Measurements from ENCODE around the gene KRT83.

DNA sequence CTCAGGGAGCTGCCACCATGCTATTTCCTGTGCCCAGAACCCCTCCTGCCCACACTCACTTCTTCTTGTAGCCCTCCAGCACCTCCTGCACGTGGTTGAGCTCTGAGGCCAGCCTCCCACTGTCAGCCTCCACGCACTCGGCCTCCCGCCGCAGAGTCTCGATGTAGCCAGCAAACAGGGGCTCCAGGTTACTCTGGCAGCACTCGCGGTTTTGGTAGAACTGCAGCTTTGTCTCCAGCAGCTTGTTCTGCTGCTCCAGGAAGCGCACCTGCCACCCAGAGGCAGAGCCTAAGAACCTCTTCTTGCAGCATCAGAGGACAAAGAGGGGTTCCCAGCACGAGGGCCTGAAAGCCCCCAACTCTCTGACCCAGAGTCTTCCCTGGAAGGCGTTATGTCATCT is 2.1 kb downstream of the KRT83 start:
- TF ChIP-seq, protein P1, sequence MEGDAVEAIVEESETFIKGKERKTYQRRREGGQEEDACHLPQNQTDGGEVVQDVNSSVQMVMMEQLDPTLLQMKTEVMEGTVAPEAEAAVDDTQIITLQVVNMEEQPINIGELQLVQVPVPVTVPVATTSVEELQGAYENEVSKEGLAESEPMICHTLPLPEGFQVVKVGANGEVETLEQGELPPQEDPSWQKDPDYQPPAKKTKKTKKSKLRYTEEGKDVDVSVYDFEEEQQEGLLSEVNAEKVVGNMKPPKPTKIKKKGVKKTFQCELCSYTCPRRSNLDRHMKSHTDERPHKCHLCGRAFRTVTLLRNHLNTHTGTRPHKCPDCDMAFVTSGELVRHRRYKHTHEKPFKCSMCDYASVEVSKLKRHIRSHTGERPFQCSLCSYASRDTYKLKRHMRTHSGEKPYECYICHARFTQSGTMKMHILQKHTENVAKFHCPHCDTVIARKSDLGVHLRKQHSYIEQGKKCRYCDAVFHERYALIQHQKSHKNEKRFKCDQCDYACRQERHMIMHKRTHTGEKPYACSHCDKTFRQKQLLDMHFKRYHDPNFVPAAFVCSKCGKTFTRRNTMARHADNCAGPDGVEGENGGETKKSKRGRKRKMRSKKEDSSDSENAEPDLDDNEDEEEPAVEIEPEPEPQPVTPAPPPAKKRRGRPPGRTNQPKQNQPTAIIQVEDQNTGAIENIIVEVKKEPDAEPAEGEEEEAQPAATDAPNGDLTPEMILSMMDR (conservative IDR thresholded peaks at IDR 0.05; ENCODE audit: low read depth, low read length), result no peak
- TF ChIP-seq EZH2 (IDR thresholded peaks at IDR 0.05; ENCODE audit: borderline replicate concordance, low read depth, low read length, poor library complexity, severe bottlenecking), result no peak

All from A673 (cell line).